WERI-Rb-1 (cell line): ENCODE data around the gene EIF2S1.

Experiments used
- DNase-seq: peaks from one replicate; pipeline ENCODE4 v3.0.0-alpha.2; 2020
- H3K27ac ChIP-seq: fragments of 250-450 bp; sonication (Bioruptor Pico); 2 replicates; pipeline ENCODE4 v1.5.1; 2020; ENCODE audit warnings: mild to moderate bottlenecking, moderate library complexity
- H3K27me3 ChIP-seq: fragments of 250-450 bp; sonication (Bioruptor Pico); 2 replicates; pipeline ENCODE4 v1.5.1; 2021; ENCODE audit warnings: mild to moderate bottlenecking, low read depth, moderate library complexity; ENCODE audit not compliant: insufficient read depth, severe bottlenecking
- H3K36me3 ChIP-seq: fragments of 250-450 bp; sonication (Bioruptor Pico); 2 replicates; pipeline ENCODE4 v1.5.1; 2020; ENCODE audit warnings: mild to moderate bottlenecking, moderate library complexity
- H3K4me3 ChIP-seq: 2 replicates; pipeline ENCODE4 v1.5.1; 2011; ENCODE audit warnings: low read depth, mild to moderate bottlenecking, control low read depth, low read length
- H3K9me3 ChIP-seq: fragments of 250-450 bp; sonication (Bioruptor Pico); 2 replicates; pipeline ENCODE4 v1.5.1; 2021; ENCODE audit warnings: mild to moderate bottlenecking, moderate library complexity; ENCODE audit not compliant: severe bottlenecking
- TF ChIP-seq, protein P1 (sequence below): IDR thresholded peaks from 2 replicates; pipeline ENCODE4 v1.5.1; 2011; ENCODE audit warnings: low read depth, mild to moderate bottlenecking, control low read depth, inconsistent platforms, low read length

Gene EIF2S1

GRCh38 chr14:67423424-67423823, 63.3 kb downstream of the EIF2S1 start:
- Histone ChIP-seq H3K4me3 (no peak overlapping the region), H3K9me3 (no peaks in the 10 kb centered on the region), H3K27me3 (no peaks in the 10 kb centered on the region), H3K36me3 (no peaks in the 10 kb centered on the region), H3K27ac (no peak overlapping the region)
- no peak for DNase-seq
- TF ChIP-seq, protein P1, sequence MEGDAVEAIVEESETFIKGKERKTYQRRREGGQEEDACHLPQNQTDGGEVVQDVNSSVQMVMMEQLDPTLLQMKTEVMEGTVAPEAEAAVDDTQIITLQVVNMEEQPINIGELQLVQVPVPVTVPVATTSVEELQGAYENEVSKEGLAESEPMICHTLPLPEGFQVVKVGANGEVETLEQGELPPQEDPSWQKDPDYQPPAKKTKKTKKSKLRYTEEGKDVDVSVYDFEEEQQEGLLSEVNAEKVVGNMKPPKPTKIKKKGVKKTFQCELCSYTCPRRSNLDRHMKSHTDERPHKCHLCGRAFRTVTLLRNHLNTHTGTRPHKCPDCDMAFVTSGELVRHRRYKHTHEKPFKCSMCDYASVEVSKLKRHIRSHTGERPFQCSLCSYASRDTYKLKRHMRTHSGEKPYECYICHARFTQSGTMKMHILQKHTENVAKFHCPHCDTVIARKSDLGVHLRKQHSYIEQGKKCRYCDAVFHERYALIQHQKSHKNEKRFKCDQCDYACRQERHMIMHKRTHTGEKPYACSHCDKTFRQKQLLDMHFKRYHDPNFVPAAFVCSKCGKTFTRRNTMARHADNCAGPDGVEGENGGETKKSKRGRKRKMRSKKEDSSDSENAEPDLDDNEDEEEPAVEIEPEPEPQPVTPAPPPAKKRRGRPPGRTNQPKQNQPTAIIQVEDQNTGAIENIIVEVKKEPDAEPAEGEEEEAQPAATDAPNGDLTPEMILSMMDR: no peak

DNA sequence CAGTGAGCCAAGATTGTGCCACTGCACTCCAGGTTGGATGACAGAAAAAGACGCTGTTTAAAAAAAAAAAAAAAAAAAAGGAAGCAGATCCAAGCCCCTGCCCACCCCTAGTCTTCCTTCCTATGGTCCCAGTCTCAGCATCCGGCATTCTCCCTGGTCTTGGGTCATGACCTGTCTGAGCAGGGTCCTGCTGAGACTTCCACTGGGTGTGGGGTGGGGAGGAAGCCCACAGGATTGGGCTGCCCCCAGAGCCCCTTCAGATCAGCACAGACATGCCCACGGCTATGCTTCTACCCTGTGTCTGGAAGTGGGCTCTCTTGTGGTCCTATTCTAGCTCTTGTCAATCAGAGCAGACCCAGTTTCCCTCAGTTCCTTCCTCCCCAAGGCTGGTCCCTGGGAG, 64.4 kb downstream of the EIF2S1 start:
- no peaks in the 10 kb centered on the region for H3K27me3 ChIP-seq
- no peak for DNase-seq
- H3K9me3 ChIP-seq: no peaks in the 10 kb centered on the region
- no peak overlapping the region for H3K4me3 ChIP-seq
- TF ChIP-seq, protein P1: no peak
- H3K27ac ChIP-seq: no peak overlapping the region
- H3K36me3 ChIP-seq: no peaks in the 10 kb centered on the region

- no peak for DNase-seq
- Histone ChIP-seq H3K9me3 (no peaks in the 10 kb centered on the region), H3K4me3 (no peak overlapping the region), H3K36me3 (no peaks in the 10 kb centered on the region), H3K27me3 (no peaks in the 10 kb centered on the region), H3K27ac (no peak overlapping the region)
- TF ChIP-seq, protein P1: no peak
These were observed 65.5 kb downstream of the EIF2S1 start for GRCh38 chr14:67425608-67426007.

DNA sequence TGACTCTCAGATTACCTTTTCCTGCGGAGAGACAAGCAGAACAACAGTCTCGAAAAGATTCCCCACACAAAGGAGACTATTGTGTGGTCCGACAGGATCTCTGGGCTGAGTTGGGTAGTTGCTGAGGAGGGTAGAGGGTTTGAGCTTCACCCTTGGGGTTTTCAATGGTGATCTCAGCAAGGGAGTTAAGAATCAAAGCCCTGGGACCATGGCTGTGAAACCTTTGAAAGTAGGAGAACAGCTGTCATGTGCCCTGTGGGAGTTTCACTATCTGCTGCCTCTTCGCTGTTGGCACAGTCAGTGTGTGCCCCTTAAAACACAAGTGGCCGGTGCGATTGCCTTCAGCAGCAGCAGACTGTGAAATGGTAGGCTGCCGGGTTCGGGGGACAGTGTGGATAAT, 66.0 kb downstream of the EIF2S1 start:
- no peaks in the 10 kb centered on the region for H3K9me3 ChIP-seq
- H3K27me3 ChIP-seq: no peaks in the 10 kb centered on the region
- DNase-seq: no peak
- H3K27ac ChIP-seq: no peak overlapping the region
- H3K4me3 ChIP-seq: no peak overlapping the region
- TF ChIP-seq, protein P1: no peak
- H3K36me3 ChIP-seq: no peaks in the 10 kb centered on the region

DNA sequence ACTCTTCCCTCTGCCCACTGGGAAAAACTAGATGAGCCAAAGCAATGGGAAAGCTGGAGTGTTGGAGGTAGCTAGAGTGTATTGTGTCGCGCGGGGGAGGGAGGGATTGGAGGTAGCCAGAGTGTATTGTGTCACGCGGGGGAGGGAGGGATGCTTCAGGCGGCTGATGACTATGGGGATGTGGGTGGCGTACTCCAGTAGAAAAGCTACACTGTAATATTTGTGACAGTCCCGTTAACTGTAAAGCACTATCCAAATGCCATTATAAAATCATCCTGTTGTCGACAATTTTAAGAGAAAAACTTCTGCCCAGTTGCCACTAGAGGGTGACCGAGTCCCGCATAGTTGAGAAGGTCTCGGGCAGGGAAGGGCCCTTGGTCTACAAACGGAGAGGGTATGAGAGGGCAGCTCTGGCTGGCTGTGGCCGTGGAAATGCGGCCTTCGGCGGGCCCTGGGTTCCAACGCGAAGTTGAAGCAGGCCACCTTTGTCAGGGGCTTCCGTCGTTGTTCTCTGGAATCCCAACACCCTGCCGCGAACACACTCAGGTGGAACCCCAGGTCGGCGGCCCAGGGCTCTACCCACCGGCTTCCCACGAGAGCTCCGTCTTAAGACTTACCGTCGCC, 67.0 kb downstream of the EIF2S1 start:
- TF ChIP-seq, protein P1: peak; percentile 67
- Histone ChIP-seq H3K9me3 (no peaks in the 10 kb centered on the region), H3K27ac (no peak overlapping the region; the same call in 1 of the 2 replicates), H3K4me3 (no peak overlapping the region), H3K27me3 (no peaks in the 10 kb centered on the region), H3K36me3 (no peaks in the 10 kb centered on the region)
- DNase-seq: peak; percentile 84

GRCh38 chr14:67428501-67429031, 68.4 kb downstream of the EIF2S1 start:
- Histone ChIP-seq H3K27ac (no peak overlapping the region), H3K4me3 (no peak overlapping the region), H3K27me3 (no peaks in the 10 kb centered on the region), H3K36me3 (no peaks in the 10 kb centered on the region), H3K9me3 (no peaks in the 10 kb centered on the region)
- no peak for DNase-seq
- TF ChIP-seq, protein P1: no peak
